ENCODE results near the gene MT1E. TPM values are rescaled to one million over a fixed set of nuclear protein-coding genes. Genes with fewer than 3 reads are reported as not detected.
A peak's percentile ranks its signal among the peaks of the same experiment; 100 is the strongest.

Gene MT1E
- total RNA-seq, 2 experiments from 2014 or later, result 22.1 to 23.3 TPM

- ChIA-PET POLR2A (interaction anchor here (0.7 to 1.9 kb wide), 6 partner anchors 8 to 78 kb away, joined by 3 to 10 read pairs (median 3); partner anchors contain the start of genes MT1H and MT1X), CTCF (interaction anchor here (0.9 to 6.3 kb wide), 6 partner anchors 17 to 96 kb away, joined by 3 to 47 read pairs (median 4); no protein-coding TSS in a partner anchor)
- no peak for ATAC-seq
- Mint-ChIP-seq H3K27me3 (no peaks in the 10 kb centered on the region), H3K36me3 (ENCODE audit: low read depth) (peaks cover 2% of the 10 kb centered on the region), H3K9me3 (no peaks in the 10 kb centered on the region), H3K4me3 (no peak overlapping the region), H3K27ac (peak overlapping the region; percentile 88), H3K4me1 (ENCODE audit: low read depth) (peaks cover 46% of the 10 kb centered on the region)
- no peak for TF ChIP-seq CTCF (IDR thresholded peaks at IDR 0.05)
- DNase-seq, result no peak
- intact Hi-C loops (cut with micrococcal nuclease), result no loop called here
These were observed 19.0 kb upstream of the MT1E start for GRCh38 chr16:56606476-56607108.

DNA sequence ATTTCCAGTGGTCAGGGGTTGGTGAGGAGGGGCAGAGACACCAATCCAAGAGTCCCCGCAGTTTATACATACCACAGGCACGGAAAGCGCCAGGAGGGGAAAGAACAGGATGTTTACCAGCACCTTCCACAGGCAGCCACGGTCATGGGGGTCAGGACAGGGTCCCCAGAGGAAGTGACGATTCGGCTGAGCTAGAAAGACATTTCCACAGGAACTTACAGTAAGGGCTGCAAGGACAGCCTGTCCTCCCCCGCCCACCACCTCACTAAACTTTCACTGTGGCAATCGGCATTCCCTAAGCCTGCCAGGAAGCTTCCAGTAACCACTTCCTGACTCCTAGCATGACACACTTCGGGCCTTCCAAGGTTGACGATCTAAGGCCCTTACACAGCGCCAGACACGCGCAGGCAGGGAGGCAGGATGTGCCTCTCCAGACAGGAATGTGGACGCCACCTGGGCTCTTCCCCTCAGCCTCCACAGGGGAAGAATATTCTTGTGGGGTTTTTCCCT is 18.4 kb upstream of the MT1E start:
- peaks cover 2% of the 10 kb centered on the region for H3K36me3 Mint-ChIP-seq (ENCODE audit: low read depth)

DNA sequence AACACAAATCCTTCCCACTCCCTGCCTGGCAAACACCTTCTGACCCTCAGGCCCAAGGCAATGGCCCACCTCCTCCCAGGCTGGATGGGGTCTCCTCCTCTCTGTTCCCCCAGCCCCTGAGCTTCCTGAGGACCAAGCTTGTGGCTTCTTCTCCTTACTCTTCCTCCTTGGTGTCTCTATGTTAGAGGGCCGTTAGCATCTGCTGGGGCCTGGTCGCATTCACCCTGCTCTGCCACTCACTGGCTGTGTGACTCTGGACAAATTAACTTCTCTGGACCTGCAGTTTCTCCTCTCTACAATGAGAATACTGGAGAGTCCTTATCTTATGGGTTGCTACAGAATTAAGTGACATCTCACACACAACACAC is 17.9 kb upstream of the MT1E start:
- no peaks in the 10 kb centered on the region for H3K9me3 Mint-ChIP-seq
- intact Hi-C loops (cut with micrococcal nuclease), result no loop called here
- peak overlapping the region; percentile 64 for H3K4me3 Mint-ChIP-seq
- no peak for DNase-seq
- no peak for ATAC-seq
- no peak for TF ChIP-seq CTCF (IDR thresholded peaks at IDR 0.05)
- H3K4me1 Mint-ChIP-seq (ENCODE audit: low read depth), result peaks cover 53% of the 10 kb centered on the region
- ChIA-PET CTCF (interaction anchor here (5.5 kb wide), 1 partner anchor 31 kb away, joined by 32 read pairs; no protein-coding TSS in a partner anchor), POLR2A (interaction anchor here (1.0 to 1.9 kb wide), 4 partner anchors 11 to 75 kb away, joined by 3 to 10 read pairs (median 4); partner anchors contain the start of gene MT1X)
- peaks cover 2% of the 10 kb centered on the region for H3K36me3 Mint-ChIP-seq (ENCODE audit: low read depth)
- H3K27me3 Mint-ChIP-seq, result no peaks in the 10 kb centered on the region
- peak overlapping the region; percentile 88 for H3K27ac Mint-ChIP-seq

More for the DNA sequence above, 18.4 kb upstream of the MT1E start:
- DNase-seq (peak; percentile 51), ATAC-seq (no peak)
- H3K27me3 Mint-ChIP-seq, result no peaks in the 10 kb centered on the region
- H3K4me1 Mint-ChIP-seq (ENCODE audit: low read depth), result peaks cover 49% of the 10 kb centered on the region
- CTCF ChIA-PET, result interaction anchor here (0.9 to 5.5 kb wide), 3 partner anchors 17 to 95 kb away, joined by 3 to 32 read pairs (median 4); no protein-coding TSS in a partner anchor
- H3K27ac Mint-ChIP-seq, result peak overlapping the region; percentile 88
- intact Hi-C loops (cut with micrococcal nuclease), result no loop called here
- no peak overlapping the region for H3K4me3 Mint-ChIP-seq
- H3K9me3 Mint-ChIP-seq, result no peaks in the 10 kb centered on the region
- POLR2A ChIA-PET, result interaction anchor here (0.8 to 1.9 kb wide), 4 partner anchors 10 to 76 kb away, joined by 3 to 10 read pairs (median 4); partner anchors contain the start of genes MT1H and MT1X
- TF ChIP-seq CTCF (IDR thresholded peaks at IDR 0.05), result no peak

GRCh38 chr16:56608043-56608875 is 17.3 kb upstream of the MT1E start, which contains the start of gene MT2A:
MT2A (plus strand) TSS chr16:56608584; CDS start chr16:56608656, 72 bp downstream.
- H3K4me3 Mint-ChIP-seq, result peak within 1 kb of the TSS; percentile 81
- no peak for TF ChIP-seq CTCF (IDR thresholded peaks at IDR 0.05)
- intact Hi-C loops (cut with micrococcal nuclease), result no loop called here
- H3K27me3 Mint-ChIP-seq, result no peaks in the 10 kb centered on the region
- POLR2A ChIA-PET, result interaction anchor here (1.0 to 1.9 kb wide), 5 partner anchors 11 to 94 kb away, joined by 3 to 10 read pairs (median 3); partner anchors contain the start of gene MT1X
- ATAC-seq, result peak; percentile 77
- peaks cover 56% of the 10 kb centered on the region for H3K4me1 Mint-ChIP-seq (ENCODE audit: low read depth)
- H3K27ac Mint-ChIP-seq, result peak within 1 kb of the TSS; percentile 94
- CTCF ChIA-PET, result interaction anchor here (1.3 to 1.7 kb wide), 3 partner anchors 8 to 93 kb away, joined by 4 to 5 read pairs (median 4); partner anchors contain the start of gene MT1E
- H3K36me3 Mint-ChIP-seq (ENCODE audit: low read depth), result peaks cover 2% of the 10 kb centered on the region
- H3K9me3 Mint-ChIP-seq, result no peaks in the 10 kb centered on the region
- DNase-seq, result peak; percentile 97
